ENCODE data around the gene MYH7.

- TF ChIP-seq CTCF (conservative IDR thresholded peaks at IDR 0.05) (peak; percentile 94), ZFX (IDR thresholded peaks at IDR 0.05) (no peak)
These were observed 55.9 kb downstream of the MYH7 start for GRCh38 chr14:23379366-23380196.

Measured in C4-2B (cell line).